HepG2 (cell line): Measurements from ENCODE around the gene HPD. TPM values are rescaled to one million over a fixed set of nuclear protein-coding genes. Genes with fewer than 3 reads are reported as not detected.

Experiments used
- ATF5 ChIP-seq: sonication (generic); formaldehyde crosslinking; IDR thresholded peaks from 2 replicates; pipeline ENCODE4 v1.4.0; 2020; ENCODE audit warnings: mild to moderate bottlenecking, low read depth, missing genetic modification reagents
- BCL6 ChIP-seq: IDR thresholded peaks from 2 replicates; pipeline ENCODE4 v1.6.1; 2016; ENCODE audit warnings: missing genetic modification reagents, missing compliant biosample characterization
- CBX5 ChIP-seq: sonication (generic); formaldehyde crosslinking; IDR thresholded peaks from 2 replicates; pipeline ENCODE4 v1.4.0; 2020; ENCODE audit warnings: missing genetic modification reagents, borderline replicate concordance
- DNMT3B ChIP-seq: conservative IDR thresholded peaks from 2 replicates; pipeline ENCODE4 v1.6.1; 2016; ENCODE audit warnings: missing biosample characterization, control low read depth
- E2F1 ChIP-seq: sonication (generic); formaldehyde crosslinking; IDR thresholded peaks from 2 replicates; pipeline ENCODE4 v1.5.0; 2020; ENCODE audit warnings: missing genetic modification reagents
- EEA1 ChIP-seq: sonication (generic); formaldehyde crosslinking; IDR thresholded peaks from 2 replicates; pipeline ENCODE4 v1.5.1; 2020; ENCODE audit warnings: mild to moderate bottlenecking, missing genetic modification reagents, borderline replicate concordance
- EP300 ChIP-seq, 3 experiments: sonication (generic) in 1 of 3; formaldehyde crosslinking in 1 of 3; IDR thresholded peaks; 2 replicates each; pipeline versions ENCODE4 v1.5.1 to v1.6.1; 2011 to 2020; ENCODE audit warnings: low read depth in 2 of 3, low read length in 2 of 3, borderline replicate concordance in 1 of 3, improper control_type of control experiment in 1 of 3, mild to moderate bottlenecking in 1 of 3, missing genetic modification reagents in 1 of 3, moderate library complexity in 1 of 3
- EZH2 ChIP-seq: conservative IDR thresholded peaks from 2 replicates; pipeline ENCODE4 v1.6.1; 2012; ENCODE audit warnings: mild to moderate bottlenecking, low read depth, low read length, moderate library complexity
- FOSL1 ChIP-seq: sonication (generic); formaldehyde crosslinking; IDR thresholded peaks from 2 replicates; pipeline ENCODE4 v1.9.0; 2021; ENCODE audit warnings: missing genetic modification reagents, borderline replicate concordance
- GLI4 ChIP-seq: sonication (generic); formaldehyde crosslinking; IDR thresholded peaks from 2 replicates; pipeline ENCODE4 v1.5.1; 2020; ENCODE audit warnings: missing genetic modification reagents, mild to moderate bottlenecking, moderate library complexity, borderline replicate concordance
- KDM2A ChIP-seq: sonication (generic); formaldehyde crosslinking; IDR thresholded peaks from 2 replicates; pipeline ENCODE4 v1.4.0; 2020; ENCODE audit warnings: low read depth, missing genetic modification reagents, borderline replicate concordance
- MED8 ChIP-seq: sonication (generic); formaldehyde crosslinking; IDR thresholded peaks from 2 replicates; pipeline ENCODE4 v1.8.1; 2023; ENCODE audit warnings: mild to moderate bottlenecking, missing genetic modification reagents; ENCODE audit not compliant: insufficient replicate concordance
- MXD1 ChIP-seq: sonication (generic); formaldehyde crosslinking; IDR thresholded peaks from 2 replicates; pipeline ENCODE4 v1.4.0; 2020; ENCODE audit warnings: mild to moderate bottlenecking, missing genetic modification reagents
- SPEN ChIP-seq: sonication (generic); formaldehyde crosslinking; IDR thresholded peaks from 2 replicates; pipeline ENCODE4 v1.5.1; 2020; ENCODE audit warnings: low read depth, mild to moderate bottlenecking, missing genetic modification reagents
- ZBTB46 ChIP-seq: sonication (generic); formaldehyde crosslinking; IDR thresholded peaks from 2 replicates; pipeline ENCODE4 v1.4.0; 2020; ENCODE audit warnings: mild to moderate bottlenecking, missing genetic modification reagents, borderline replicate concordance
- ZFP90 ChIP-seq: sonication (generic); formaldehyde crosslinking; IDR thresholded peaks from 2 replicates; pipeline ENCODE4 v1.8.0; 2022; ENCODE audit warnings: missing genetic modification reagents, mild to moderate bottlenecking, inconsistent platforms, borderline replicate concordance
- ZNF674 ChIP-seq: sonication (generic); formaldehyde crosslinking; IDR thresholded peaks from 2 replicates; pipeline ENCODE4 v1.5.0; 2020; ENCODE audit warnings: low read depth, mild to moderate bottlenecking, missing genetic modification reagents
- ZNF816 ChIP-seq: sonication (generic); formaldehyde crosslinking; IDR thresholded peaks from 2 replicates; pipeline ENCODE4 v1.8.0; 2022; ENCODE audit warnings: missing genetic modification reagents, mild to moderate bottlenecking, borderline replicate concordance
- ZNF841 ChIP-seq: sonication (generic); formaldehyde crosslinking; IDR thresholded peaks from 2 replicates; pipeline ENCODE4 v1.8.1; 2023; ENCODE audit warnings: missing genetic modification reagents, borderline replicate concordance
- ZNF878 ChIP-seq: sonication (generic); formaldehyde crosslinking; IDR thresholded peaks from 2 replicates; pipeline ENCODE4 v1.8.1; 2023; ENCODE audit warnings: mild to moderate bottlenecking, missing genetic modification reagents, moderate library complexity
- ZSCAN22 ChIP-seq: sonication (generic); formaldehyde crosslinking; IDR thresholded peaks from 2 replicates; pipeline ENCODE4 v1.4.0; 2020; ENCODE audit warnings: mild to moderate bottlenecking, missing genetic modification reagents
- polyA plus RNA-seq, 8 experiments: library from polyadenylated mRNA; depleted of rRNA in 3 of 8; stranded (reverse) in 7 of 8; unstranded in 1 of 8; fragments of >200 nt; fragmentation: Illumina TruSeq in 4 of 8; extraction: Trizol in 4 of 8; gene quantifications; 2 replicates each; pipeline versions ENCODE4 v1.2.1 to v1.2.3, GENCODE V29; 2011 to 2016; ENCODE audit warnings: low read depth in 4 of 8, missing spikeins in 1 of 8, mixed read lengths in 1 of 8; ENCODE audit not compliant: insufficient read depth in 1 of 8
- total RNA-seq, 5 experiments: library from RNA; depleted of rRNA; stranded (reverse); fragments of >200 nt; fragmentation: Illumina TruSeq; extraction: Trizol; gene quantifications; 2 replicates each; pipeline ENCODE4 v1.2.3, GENCODE V29; 2016; ENCODE audit warnings: low read depth in 1 of 5
- TF ChIP-seq, protein P1 (sequence below): sonication (generic); formaldehyde crosslinking; IDR thresholded peaks from 2 replicates; pipeline ENCODE4 v1.4.0; 2020; ENCODE audit warnings: missing genetic modification reagents, mild to moderate bottlenecking, borderline replicate concordance

The HPD gene
- total and polyA plus RNA-seq, 2 of the 13 experiments (the other 11 are each of a cell fraction or from before 2014, with no cell fraction given) = 120 to 195 TPM

DNA sequence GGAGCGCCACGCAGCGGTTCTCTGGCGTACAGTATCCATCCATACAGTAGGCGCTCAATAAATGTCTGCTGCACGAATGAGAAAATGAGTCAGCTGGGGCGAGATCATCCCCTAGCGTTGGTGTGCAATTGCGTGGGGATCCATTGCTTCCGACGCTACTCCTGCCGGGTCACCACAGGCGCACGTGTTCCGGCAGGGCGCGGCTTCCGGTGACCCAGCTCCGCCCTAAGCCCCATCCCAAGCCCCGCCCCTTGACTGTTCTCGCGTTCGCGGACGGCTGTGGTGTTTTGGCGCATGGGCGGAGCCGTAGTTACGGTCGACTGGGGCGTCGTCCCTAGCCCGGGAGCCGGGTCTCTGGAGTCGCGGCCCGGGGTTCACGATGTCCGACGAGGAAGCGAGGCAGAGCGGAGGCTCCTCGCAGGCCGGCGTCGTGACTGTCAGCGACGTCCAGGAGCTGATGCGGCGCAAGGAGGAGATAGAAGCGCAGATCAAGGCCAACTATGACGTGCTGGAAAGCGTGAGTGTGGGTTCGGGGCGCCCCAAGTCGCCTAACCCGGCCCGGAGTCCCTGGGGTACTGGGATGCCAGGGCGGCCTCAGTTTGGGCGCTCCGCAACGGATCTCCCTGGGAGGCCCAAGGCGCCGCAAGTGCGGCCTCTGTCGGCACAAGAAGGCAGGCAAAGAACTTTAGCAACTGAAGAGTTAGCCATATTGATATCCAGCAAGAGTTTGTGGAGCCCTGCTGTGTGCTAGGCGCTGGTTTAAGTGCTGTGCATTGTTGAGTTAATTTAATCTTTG lies 30.0 kb upstream of the HPD start, which contains the start of gene PSMD9 (continued):
- TF ChIP-seq, protein P1, sequence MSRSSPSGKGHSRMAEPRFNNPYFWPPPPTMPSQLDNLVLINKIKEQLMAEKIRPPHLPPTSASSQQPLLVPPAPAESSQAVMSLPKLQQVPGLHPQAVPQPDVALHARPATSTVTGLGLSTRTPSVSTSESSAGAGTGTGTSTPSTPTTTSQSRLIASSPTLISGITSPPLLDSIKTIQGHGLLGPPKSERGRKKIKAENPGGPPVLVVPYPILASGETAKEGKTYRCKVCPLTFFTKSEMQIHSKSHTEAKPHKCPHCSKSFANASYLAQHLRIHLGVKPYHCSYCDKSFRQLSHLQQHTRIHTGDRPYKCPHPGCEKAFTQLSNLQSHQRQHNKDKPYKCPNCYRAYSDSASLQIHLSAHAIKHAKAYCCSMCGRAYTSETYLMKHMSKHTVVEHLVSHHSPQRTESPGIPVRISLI = peak; percentile 79; the same call in 1 of the 2 replicates
- TF ChIP-seq ZBTB46 (CRISPR knock-in tag) (peak; percentile 95), BCL6 (CRISPR knock-in tag) (peak; percentile 54), E2F1 (CRISPR knock-in tag) (no peak), EP300 (IDR thresholded peaks at IDR 0.05; ENCODE audit: low read depth in 2 of 2, low read length in 2 of 2) (peak in 1 of 2 experiments; percentile 30; a peak in 1 of 4 replicates), EP300 (CRISPR knock-in tag; IDR thresholded peaks at IDR 0.05; ENCODE audit: borderline replicate concordance) (peak; percentile 68), ZSCAN22 (CRISPR knock-in tag) (0 out of 2 replicates have a peak, but pooled peaks have one; percentile 63), DNMT3B (CRISPR knock-in tag) (peak; percentile 83; the same call in 1 of the 2 replicates), MED8 (peak; percentile 86), FOSL1 (peak; percentile 63; the same call in 1 of the 2 replicates), CBX5 (CRISPR knock-in tag) (peak; percentile 66; the same call in 1 of the 2 replicates), ZNF816 (no peak), GLI4 (CRISPR knock-in tag) (peak; percentile 65; the same call in 1 of the 2 replicates), ZNF878 (0 out of 2 replicates have a peak, but pooled peaks have one; percentile 43), EEA1 (CRISPR knock-in tag) (peak; percentile 82; the same call in 1 of the 2 replicates), SPEN (CRISPR knock-in tag) (peak; percentile 98), ZNF674 (CRISPR knock-in tag) (no peak), EZH2 (no peak), MXD1 (CRISPR knock-in tag) (peak; percentile 86), KDM2A (CRISPR knock-in tag) (peak; percentile 97), ZNF841 (CRISPR knock-in tag) (0 out of 2 replicates have a peak, but pooled peaks have one; percentile 71), ZFP90 (CRISPR knock-in tag) (peak; percentile 36), ATF5 (CRISPR knock-in tag) (peak; percentile 74; the same call in 1 of the 2 replicates)
